Measurements from ENCODE around the gene CLDN3. TPM values are rescaled to one million over a fixed set of nuclear protein-coding genes. Genes with fewer than 3 reads are reported as not detected.

Gene CLDN3
- total and polyA plus RNA-seq, 9 of the 15 experiments (the other 6 are each of a cell fraction or from before 2014, with no cell fraction given) = 0.29 TPM; not detected in 8

GRCh38 chr7:73730485-73730884, 39.6 kb downstream of the CLDN3 start (continued):
- TF ChIP-seq, protein P1, sequence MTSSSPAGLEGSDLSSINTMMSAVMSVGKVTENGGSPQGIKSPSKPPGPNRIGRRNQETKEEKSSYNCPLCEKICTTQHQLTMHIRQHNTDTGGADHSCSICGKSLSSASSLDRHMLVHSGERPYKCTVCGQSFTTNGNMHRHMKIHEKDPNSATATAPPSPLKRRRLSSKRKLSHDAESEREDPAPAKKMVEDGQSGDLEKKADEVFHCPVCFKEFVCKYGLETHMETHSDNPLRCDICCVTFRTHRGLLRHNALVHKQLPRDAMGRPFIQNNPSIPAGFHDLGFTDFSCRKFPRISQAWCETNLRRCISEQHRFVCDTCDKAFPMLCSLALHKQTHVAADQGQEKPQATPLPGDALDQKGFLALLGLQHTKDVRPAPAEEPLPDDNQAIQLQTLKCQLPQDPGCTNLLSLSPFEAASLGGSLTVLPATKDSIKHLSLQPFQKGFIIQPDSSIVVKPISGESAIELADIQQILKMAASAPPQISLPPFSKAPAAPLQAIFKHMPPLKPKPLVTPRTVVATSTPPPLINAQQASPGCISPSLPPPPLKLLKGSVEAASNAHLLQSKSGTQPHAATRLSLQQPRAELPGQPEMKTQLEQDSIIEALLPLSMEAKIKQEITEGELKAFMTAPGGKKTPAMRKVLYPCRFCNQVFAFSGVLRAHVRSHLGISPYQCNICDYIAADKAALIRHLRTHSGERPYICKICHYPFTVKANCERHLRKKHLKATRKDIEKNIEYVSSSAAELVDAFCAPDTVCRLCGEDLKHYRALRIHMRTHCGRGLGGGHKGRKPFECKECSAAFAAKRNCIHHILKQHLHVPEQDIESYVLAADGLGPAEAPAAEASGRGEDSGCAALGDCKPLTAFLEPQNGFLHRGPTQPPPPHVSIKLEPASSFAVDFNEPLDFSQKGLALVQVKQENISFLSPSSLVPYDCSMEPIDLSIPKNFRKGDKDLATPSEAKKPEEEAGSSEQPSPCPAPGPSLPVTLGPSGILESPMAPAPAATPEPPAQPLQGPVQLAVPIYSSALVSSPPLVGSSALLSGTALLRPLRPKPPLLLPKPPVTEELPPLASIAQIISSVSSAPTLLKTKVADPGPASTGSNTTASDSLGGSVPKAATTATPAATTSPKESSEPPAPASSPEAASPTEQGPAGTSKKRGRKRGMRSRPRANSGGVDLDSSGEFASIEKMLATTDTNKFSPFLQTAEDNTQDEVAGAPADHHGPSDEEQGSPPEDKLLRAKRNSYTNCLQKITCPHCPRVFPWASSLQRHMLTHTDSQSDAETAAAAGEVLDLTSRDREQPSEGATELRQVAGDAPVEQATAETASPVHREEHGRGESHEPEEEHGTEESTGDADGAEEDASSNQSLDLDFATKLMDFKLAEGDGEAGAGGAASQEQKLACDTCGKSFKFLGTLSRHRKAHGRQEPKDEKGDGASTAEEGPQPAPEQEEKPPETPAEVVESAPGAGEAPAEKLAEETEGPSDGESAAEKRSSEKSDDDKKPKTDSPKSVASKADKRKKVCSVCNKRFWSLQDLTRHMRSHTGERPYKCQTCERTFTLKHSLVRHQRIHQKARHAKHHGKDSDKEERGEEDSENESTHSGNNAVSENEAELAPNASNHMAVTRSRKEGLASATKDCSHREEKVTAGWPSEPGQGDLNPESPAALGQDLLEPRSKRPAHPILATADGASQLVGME (CRISPR knock-in tag; IDR thresholded peaks at IDR 0.05) = 0 out of 2 replicates have a peak, but pooled peaks have one; percentile 81
- TF ChIP-seq KLF16 (IDR thresholded peaks at IDR 0.05) (peak; percentile 55), TEAD4 (IDR thresholded peaks at IDR 0.05; ENCODE audit: low read length) (peak; percentile 60; the same call in 1 of the 2 replicates), TEAD4 (CRISPR knock-in tag; IDR thresholded peaks at IDR 0.05; ENCODE audit: borderline replicate concordance) (no peak), ZNF146 (CRISPR knock-in tag; IDR thresholded peaks at IDR 0.05; ENCODE audit: unreplicated experiment) (no peak), SOX6 (IDR thresholded peaks at IDR 0.05) (peak; percentile 80), RCOR1 (IDR thresholded peaks at IDR 0.05; ENCODE audit: borderline replicate concordance in 1 of 2, low read depth in 2 of 2, low read length in 2 of 2) (peak in 1 of 2 experiments; percentile 88; a peak in 2 of 4 replicates), FOSL1 (tag; conservative IDR thresholded peaks at IDR 0.05) (peak; percentile 38; the same call in 1 of the 2 replicates), SPI1 (IDR thresholded peaks at IDR 0.05; ENCODE audit: borderline replicate concordance, low read depth, low read length) (peak; percentile 41; the same call in 1 of the 2 replicates), MBD1 (CRISPR knock-in tag; IDR thresholded peaks at IDR 0.05) (no peak), NCOR1 (IDR thresholded peaks at IDR 0.05) (peak; percentile 45; the same call in 1 of the 2 replicates), SMARCB1 (IDR thresholded peaks at IDR 0.05; ENCODE audit: insufficient read length, low read depth) (no peak), ELF4 (CRISPR knock-in tag; IDR thresholded peaks at IDR 0.05) (0 out of 2 replicates have a peak, but pooled peaks have one; percentile 22), TAL1 (IDR thresholded peaks at IDR 0.05) (peak; percentile 47), CBFA2T3 (IDR thresholded peaks at IDR 0.05) (peak; percentile 80), KDM1A (IDR thresholded peaks at IDR 0.05) (peak; percentile 80 to 84)
- TF ChIP-seq, protein P2, sequence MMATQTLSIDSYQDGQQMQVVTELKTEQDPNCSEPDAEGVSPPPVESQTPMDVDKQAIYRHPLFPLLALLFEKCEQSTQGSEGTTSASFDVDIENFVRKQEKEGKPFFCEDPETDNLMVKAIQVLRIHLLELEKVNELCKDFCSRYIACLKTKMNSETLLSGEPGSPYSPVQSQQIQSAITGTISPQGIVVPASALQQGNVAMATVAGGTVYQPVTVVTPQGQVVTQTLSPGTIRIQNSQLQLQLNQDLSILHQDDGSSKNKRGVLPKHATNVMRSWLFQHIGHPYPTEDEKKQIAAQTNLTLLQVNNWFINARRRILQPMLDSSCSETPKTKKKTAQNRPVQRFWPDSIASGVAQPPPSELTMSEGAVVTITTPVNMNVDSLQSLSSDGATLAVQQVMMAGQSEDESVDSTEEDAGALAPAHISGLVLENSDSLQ (IDR thresholded peaks at IDR 0.05) = peak; percentile 65
- TF ChIP-seq, protein P3, sequence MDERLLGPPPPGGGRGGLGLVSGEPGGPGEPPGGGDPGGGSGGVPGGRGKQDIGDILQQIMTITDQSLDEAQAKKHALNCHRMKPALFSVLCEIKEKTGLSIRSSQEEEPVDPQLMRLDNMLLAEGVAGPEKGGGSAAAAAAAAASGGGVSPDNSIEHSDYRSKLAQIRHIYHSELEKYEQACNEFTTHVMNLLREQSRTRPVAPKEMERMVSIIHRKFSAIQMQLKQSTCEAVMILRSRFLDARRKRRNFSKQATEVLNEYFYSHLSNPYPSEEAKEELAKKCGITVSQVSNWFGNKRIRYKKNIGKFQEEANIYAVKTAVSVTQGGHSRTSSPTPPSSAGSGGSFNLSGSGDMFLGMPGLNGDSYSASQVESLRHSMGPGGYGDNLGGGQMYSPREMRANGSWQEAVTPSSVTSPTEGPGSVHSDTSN (CRISPR knock-in tag; IDR thresholded peaks at IDR 0.05; ENCODE audit: low read depth) = no peak
- TF ChIP-seq, protein P3 (tag; conservative IDR thresholded peaks at IDR 0.05; ENCODE audit: low read depth) = peak; percentile 77
